Panc1 (cell line): ENCODE results near the gene LRRC41. TPM values are rescaled to one million over a fixed set of nuclear protein-coding genes. Genes with fewer than 3 reads are reported as not detected.
"Not testable (repeated sequence)": the region's sequence is repeated elsewhere in the genome, so short reads cannot be mapped to it uniquely, and the experiment has no call there.

Experiments
- ATAC-seq: fragments of 200-7000 bp; cut with Tn5 transposase; 2 replicates; pipeline ENCODE4 v1.9.1; 2020; ENCODE audit warnings: mild to moderate bottlenecking, moderate library complexity
- BruUV-seq: library from RNA; stranded (reverse); fragments of 400-500 nt; replicated peaks from 2 replicates; lab custom pipeline; 2021; lab: Mats Ljungman, UMichigan
- CTCF ChIA-PET: fragments of 300-600 bp; sonication (Branson Sonifier 250); formaldehyde crosslinking; loops from one replicate; lab custom pipeline; 2022; ENCODE audit warnings: antibody characterized with exemption; lab: Charles Lee
- POLR2A ChIA-PET: fragments of 300-600 bp; sonication (Branson Sonifier 250); formaldehyde crosslinking; loops from one replicate; lab custom pipeline; 2022; ENCODE audit warnings: antibody characterized with exemption; lab: Charles Lee
- DNase-seq: peaks from one replicate; pipeline ENCODE4 v3.0.0-alpha.2; 2010; ENCODE audit warnings: low read depth, low spot score
- H3K27ac ChIP-seq: 2 replicates; pipeline ENCODE4 v1.5.1; 2011; ENCODE audit warnings: mild to moderate bottlenecking, low read length, inconsistent platforms
- H3K27me3 ChIP-seq: fragments of 200-500 bp; sonication (Bioruptor generic); 2 replicates; pipeline ENCODE4 v1.6.0; 2014; ENCODE audit warnings: low read length, inconsistent platforms; ENCODE audit not compliant: control insufficient read depth, insufficient read depth
- H3K36me3 ChIP-seq: fragments of 200-500 bp; sonication (Bioruptor generic); 2 replicates; pipeline ENCODE4 v1.5.1; 2014; ENCODE audit warnings: inconsistent platforms, mild to moderate bottlenecking, low read length, moderate library complexity; ENCODE audit not compliant: control insufficient read depth, insufficient read depth
- H3K4me1 ChIP-seq: 2 replicates; pipeline ENCODE4 v1.5.1; 2011; ENCODE audit warnings: inconsistent platforms, mild to moderate bottlenecking, low read length, moderate library complexity; ENCODE audit not compliant: control insufficient read depth, insufficient read depth
- H3K4me3 ChIP-seq, 2 experiments: 2 replicates each; pipeline ENCODE4 v1.5.1; 2011 to 2012; ENCODE audit warnings: low read depth in 2 of 2, low read length in 2 of 2, mild to moderate bottlenecking in 2 of 2, inconsistent platforms in 1 of 2, moderate library complexity in 1 of 2
- H3K9me3 ChIP-seq: fragments of 200-500 bp; sonication (Bioruptor generic); 2 replicates; pipeline ENCODE4 v1.5.1; 2014; ENCODE audit warnings: low read depth, mild to moderate bottlenecking, inconsistent platforms, low read length, moderate library complexity; ENCODE audit not compliant: control insufficient read depth, insufficient read depth
- in situ Hi-C: cut with HindIII; loops from 2 replicates; pipeline ENCODE4 v1.10.0; 2016; ENCODE audit warnings: low sequenced_read_pairs, low pct_unique_long_range_greater_than_20kb
- intact Hi-C: fragments of 100-400 bp; cut with micrococcal nuclease; formaldehyde crosslinking; loops from one replicate; pipeline ENCODE4 v1.10.0; 2022; ENCODE audit not compliant: unreplicated experiment
- total RNA-seq: library from RNA; stranded (reverse); gene quantifications from one replicate; pipeline ENCODE4 v1.2.1, GENCODE V29; 2021; ENCODE audit not compliant: unreplicated experiment

Gene LRRC41
- total RNA-seq, 1 experiment from 2014 or later, result 55.3 TPM

GRCh38 chr1:46325285-46326076 is 22.1 kb upstream of the LRRC41 start:
- DNase-seq, BruUV-seq, H3K9me3 ChIP-seq, H3K4me1 ChIP-seq, H3K27ac ChIP-seq, intact Hi-C loops, POLR2A ChIA-PET, in situ Hi-C loops, H3K27me3 ChIP-seq, H3K4me3 ChIP-seq, ATAC-seq, H3K36me3 ChIP-seq: not testable (repeated sequence)
- CTCF ChIA-PET, result interaction anchor here (0.7 kb wide), 1 partner anchor 8 kb away, joined by 3 read pairs; no protein-coding TSS in a partner anchor

- BruUV-seq, CTCF ChIA-PET, H3K27me3 ChIP-seq, intact Hi-C loops, DNase-seq, H3K9me3 ChIP-seq, in situ Hi-C loops, ATAC-seq, H3K4me3 ChIP-seq, H3K4me1 ChIP-seq, H3K36me3 ChIP-seq, H3K27ac ChIP-seq: not testable (repeated sequence)
- POLR2A ChIA-PET, result interaction anchor here (0.7 kb wide), 1 partner anchor 119 kb away, joined by 5 read pairs; no protein-coding TSS in a partner anchor
These were observed 18.8 kb upstream of the LRRC41 start for GRCh38 chr1:46322191-46322590.

- BruUV-seq, ATAC-seq, H3K27me3 ChIP-seq, H3K27ac ChIP-seq, H3K36me3 ChIP-seq, in situ Hi-C loops, POLR2A ChIA-PET, CTCF ChIA-PET, intact Hi-C loops, H3K4me1 ChIP-seq, H3K9me3 ChIP-seq, H3K4me3 ChIP-seq, DNase-seq: not testable (repeated sequence)
These were observed 16.8 kb upstream of the LRRC41 start for GRCh38 chr1:46319960-46320914.

GRCh38 chr1:46319301-46319700 is 15.9 kb upstream of the LRRC41 start:
- CTCF ChIA-PET, result interaction anchor here (0.7 kb wide), 1 partner anchor 99 kb away, joined by 3 read pairs; no protein-coding TSS in a partner anchor
- H3K4me1 ChIP-seq, BruUV-seq, H3K4me3 ChIP-seq, in situ Hi-C loops, intact Hi-C loops, H3K27ac ChIP-seq, POLR2A ChIA-PET, H3K36me3 ChIP-seq, H3K27me3 ChIP-seq, ATAC-seq, H3K9me3 ChIP-seq, DNase-seq: not testable (repeated sequence)
